Measurements from ENCODE around the gene TRABD.

Gene TRABD

GRCh38 chr22:50186761-50187523 is 1.2 kb downstream of the TRABD start:
- no peak for DNase-seq (ENCODE audit: low read depth in 2 of 3, low spot score in 1 of 3)

GRCh38 chr22:50188356-50188755 is 2.6 kb downstream of the TRABD start:
- no peak for DNase-seq (ENCODE audit: low read depth in 2 of 3, low spot score in 1 of 3)

- DNase-seq (ENCODE audit: low read depth in 2 of 3, low spot score in 1 of 3): no peak
Measured at GRCh38 chr22:50189184-50189848, 3.6 kb downstream of the TRABD start.

- DNase-seq (ENCODE audit: low read depth in 2 of 3, low spot score in 1 of 3): no peak
Measured at GRCh38 chr22:50189849-50190181, 4.1 kb downstream of the TRABD start.

- peak; percentile 49 to 68 (median 52) for DNase-seq (ENCODE audit: low read depth in 2 of 3, low spot score in 1 of 3)
Measured at GRCh38 chr22:50190182-50190940, 4.6 kb downstream of the TRABD start.

GRCh38 chr22:50190941-50191741 is 5.4 kb downstream of the TRABD start:
- DNase-seq (ENCODE audit: low read depth in 2 of 3, low spot score in 1 of 3): peak in 2 of 3 donors; percentile 43 to 60

- no peak for DNase-seq (ENCODE audit: low read depth in 2 of 3, low spot score in 1 of 3)
Measured at GRCh38 chr22:50192436-50193204, 6.9 kb downstream of the TRABD start.

- no peak for DNase-seq (ENCODE audit: low read depth in 2 of 3, low spot score in 1 of 3)
Measured at GRCh38 chr22:50193621-50194020, 7.9 kb downstream of the TRABD start.

- no peak for DNase-seq (ENCODE audit: low read depth in 2 of 3, low spot score in 1 of 3)
Measured at GRCh38 chr22:50194037-50194805, 8.5 kb downstream of the TRABD start.

GRCh38 chr22:50196256-50196655 is 10.5 kb downstream of the TRABD start:
- no peak for DNase-seq (ENCODE audit: low read depth in 2 of 3, low spot score in 1 of 3)

GRCh38 chr22:50197000-50197800 is 11.5 kb downstream of the TRABD start:
- DNase-seq (ENCODE audit: low read depth in 2 of 3, low spot score in 1 of 3): no peak

- DNase-seq (ENCODE audit: low read depth in 2 of 3, low spot score in 1 of 3): no peak
Measured at GRCh38 chr22:50197856-50198623, 12.3 kb downstream of the TRABD start.

GRCh38 chr22:50198624-50199017 is 12.9 kb downstream of the TRABD start:
- DNase-seq (ENCODE audit: low read depth in 2 of 3, low spot score in 1 of 3): no peak

- DNase-seq (ENCODE audit: low read depth in 2 of 3, low spot score in 1 of 3): no peak
Measured at GRCh38 chr22:50199251-50199721, 13.6 kb downstream of the TRABD start.

- DNase-seq (ENCODE audit: low read depth in 2 of 3, low spot score in 1 of 3): no peak
Measured at GRCh38 chr22:50199829-50200460, 14.2 kb downstream of the TRABD start.

- peak; percentile 83 to 94 (median 84) for DNase-seq (ENCODE audit: low read depth in 2 of 3, low spot score in 1 of 3)
Measured at GRCh38 chr22:50200461-50201190, 14.9 kb downstream of the TRABD start, which contains the start of gene SELENOO. SELENOO (plus strand) TSS chr22:50201011; CDS start chr22:50201037, 26 bp downstream.

All from stimulated activated CD4-positive, alpha-beta T cell treated with anti-CD3 and anti-CD28 coated beads, Interleukin-12 subunit alpha, Interleukin-12 subunit beta, amount 100 ng/mL, for 48 hours (primary cell).